Superior temporal gyrus (tissue), 1 donor: Measurements from ENCODE around the gene FHL2.

Source experiments
- DNase-seq: peaks from one replicate; pipeline ENCODE4 v3.0.0-alpha.2; 2016; ENCODE audit errors: extremely low spot score

The FHL2 gene

GRCh38 chr2:105379741-105380186 lies 19.1 kb downstream of the FHL2 start:
- no peak for DNase-seq

GRCh38 chr2:105378921-105379383 lies 19.9 kb downstream of the FHL2 start:
- DNase-seq: no peak

- DNase-seq: no peak
These were observed 20.5 kb downstream of the FHL2 start for GRCh38 chr2:105378276-105378840.

GRCh38 chr2:105377871-105378270 lies 21.0 kb downstream of the FHL2 start:
- DNase-seq: no peak

- DNase-seq: no peak
These were observed 22.0 kb downstream of the FHL2 start for GRCh38 chr2:105376789-105377240.

- no peak for DNase-seq
These were observed 22.8 kb downstream of the FHL2 start for GRCh38 chr2:105376010-105376409.

- no peak for DNase-seq
These were observed 23.8 kb downstream of the FHL2 start for GRCh38 chr2:105375001-105375561.

- DNase-seq: no peak
These were observed 24.9 kb downstream of the FHL2 start for GRCh38 chr2:105373895-105374401.

- DNase-seq: no peak
These were observed 25.5 kb downstream of the FHL2 start for GRCh38 chr2:105373344-105373781.

GRCh38 chr2:105371810-105372209 lies 27.0 kb downstream of the FHL2 start:
- DNase-seq: no peak

GRCh38 chr2:105371156-105371555 lies 27.7 kb downstream of the FHL2 start:
- DNase-seq: no peak

GRCh38 chr2:105369777-105370690 lies 28.8 kb downstream of the FHL2 start:
- peak; percentile 89 for DNase-seq

GRCh38 chr2:105368759-105369408 lies 30.0 kb downstream of the FHL2 start:
- DNase-seq: no peak

- no peak for DNase-seq
These were observed 33.6 kb downstream of the FHL2 start for GRCh38 chr2:105365206-105365605.

GRCh38 chr2:105364436-105365139 lies 34.3 kb downstream of the FHL2 start:
- DNase-seq: no peak

GRCh38 chr2:105362862-105363591 lies 35.8 kb downstream of the FHL2 start:
- peak; percentile 42 for DNase-seq

GRCh38 chr2:105361102-105361889 lies 37.6 kb downstream of the FHL2 start:
- DNase-seq: no peak

GRCh38 chr2:105358593-105358992 lies 40.3 kb downstream of the FHL2 start:
- DNase-seq: no peak

GRCh38 chr2:105357122-105357521 lies 41.7 kb downstream of the FHL2 start:
- DNase-seq: no peak
